ENCODE data around the gene ECT2.
"Not testable (repeated sequence)": the region's sequence is repeated elsewhere in the genome, so short reads cannot be mapped to it uniquely, and the experiment has no call there.

- TF ChIP-seq CTCF, POLR2A (IDR thresholded peaks at IDR 0.05): not testable (repeated sequence)
Measured at GRCh38 chr3:172722536-172723040, 27.9 kb upstream of the ECT2 start.
